HepG2 (cell line): ENCODE measurements around the gene ARHGEF16.

ENCODE experiments used
- ARNTL ChIP-seq: sonication (generic); formaldehyde crosslinking; IDR thresholded peaks from 2 replicates; pipeline ENCODE4 v1.4.0; 2020; ENCODE audit warnings: mild to moderate bottlenecking, missing genetic modification reagents
- EZH2 ChIP-seq: conservative IDR thresholded peaks from 2 replicates; pipeline ENCODE4 v1.6.1; 2012; ENCODE audit warnings: mild to moderate bottlenecking, low read depth, low read length, moderate library complexity
- REXO4 ChIP-seq: sonication (generic); formaldehyde crosslinking; IDR thresholded peaks from 2 replicates; pipeline ENCODE4 v1.8.0; 2022; ENCODE audit warnings: missing genetic modification reagents, mild to moderate bottlenecking, borderline replicate concordance
- TCF7L2 ChIP-seq: IDR thresholded peaks from 2 replicates; pipeline ENCODE4 v1.6.1; 2011; ENCODE audit warnings: mild to moderate bottlenecking, low read depth, low read length, moderate library complexity
- TF ChIP-seq, protein P1 (sequence below): sonication (generic); formaldehyde crosslinking; IDR thresholded peaks from 2 replicates; pipeline ENCODE4 v1.4.0; 2020; ENCODE audit warnings: missing genetic modification reagents, mild to moderate bottlenecking, borderline replicate concordance
- TF ChIP-seq, protein P2 (sequence below): IDR thresholded peaks from 2 replicates; pipeline ENCODE4 v1.6.1; 2012; ENCODE audit warnings: inconsistent platforms

DNA sequence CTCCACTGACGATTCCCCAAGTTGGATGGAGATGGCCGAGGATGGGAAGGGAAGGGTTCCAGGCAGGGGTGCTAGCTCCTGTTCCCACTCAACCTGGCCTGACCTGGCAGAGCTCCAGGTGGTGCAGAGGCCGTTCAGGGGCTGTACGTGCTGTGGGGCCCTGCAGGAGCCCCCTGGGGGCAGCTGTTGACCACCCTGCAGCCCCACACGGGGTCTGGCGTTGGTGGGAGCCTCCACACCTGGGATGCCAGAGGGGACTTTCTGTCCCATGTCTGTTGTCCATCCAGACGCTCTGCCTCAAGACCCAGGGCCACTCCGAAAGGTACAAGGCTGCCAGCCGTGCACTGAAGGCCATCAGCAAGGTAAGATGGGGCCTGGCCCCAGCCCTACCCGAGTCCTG lies 20.0 kb downstream of the ARHGEF16 start:
- no peak for TF ChIP-seq ARNTL (CRISPR knock-in tag)
- no peak for TF ChIP-seq TCF7L2
- TF ChIP-seq EZH2: no peak
- TF ChIP-seq REXO4 (CRISPR knock-in tag): no peak
- TF ChIP-seq, protein P1, sequence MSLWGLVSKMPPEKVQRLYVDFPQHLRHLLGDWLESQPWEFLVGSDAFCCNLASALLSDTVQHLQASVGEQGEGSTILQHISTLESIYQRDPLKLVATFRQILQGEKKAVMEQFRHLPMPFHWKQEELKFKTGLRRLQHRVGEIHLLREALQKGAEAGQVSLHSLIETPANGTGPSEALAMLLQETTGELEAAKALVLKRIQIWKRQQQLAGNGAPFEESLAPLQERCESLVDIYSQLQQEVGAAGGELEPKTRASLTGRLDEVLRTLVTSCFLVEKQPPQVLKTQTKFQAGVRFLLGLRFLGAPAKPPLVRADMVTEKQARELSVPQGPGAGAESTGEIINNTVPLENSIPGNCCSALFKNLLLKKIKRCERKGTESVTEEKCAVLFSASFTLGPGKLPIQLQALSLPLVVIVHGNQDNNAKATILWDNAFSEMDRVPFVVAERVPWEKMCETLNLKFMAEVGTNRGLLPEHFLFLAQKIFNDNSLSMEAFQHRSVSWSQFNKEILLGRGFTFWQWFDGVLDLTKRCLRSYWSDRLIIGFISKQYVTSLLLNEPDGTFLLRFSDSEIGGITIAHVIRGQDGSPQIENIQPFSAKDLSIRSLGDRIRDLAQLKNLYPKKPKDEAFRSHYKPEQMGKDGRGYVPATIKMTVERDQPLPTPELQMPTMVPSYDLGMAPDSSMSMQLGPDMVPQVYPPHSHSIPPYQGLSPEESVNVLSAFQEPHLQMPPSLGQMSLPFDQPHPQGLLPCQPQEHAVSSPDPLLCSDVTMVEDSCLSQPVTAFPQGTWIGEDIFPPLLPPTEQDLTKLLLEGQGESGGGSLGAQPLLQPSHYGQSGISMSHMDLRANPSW (CRISPR knock-in tag): no peak
- TF ChIP-seq, protein P2, sequence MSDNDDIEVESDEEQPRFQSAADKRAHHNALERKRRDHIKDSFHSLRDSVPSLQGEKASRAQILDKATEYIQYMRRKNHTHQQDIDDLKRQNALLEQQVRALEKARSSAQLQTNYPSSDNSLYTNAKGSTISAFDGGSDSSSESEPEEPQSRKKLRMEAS: no peak
